ENCODE measurements around the gene DAAM2.

DNA sequence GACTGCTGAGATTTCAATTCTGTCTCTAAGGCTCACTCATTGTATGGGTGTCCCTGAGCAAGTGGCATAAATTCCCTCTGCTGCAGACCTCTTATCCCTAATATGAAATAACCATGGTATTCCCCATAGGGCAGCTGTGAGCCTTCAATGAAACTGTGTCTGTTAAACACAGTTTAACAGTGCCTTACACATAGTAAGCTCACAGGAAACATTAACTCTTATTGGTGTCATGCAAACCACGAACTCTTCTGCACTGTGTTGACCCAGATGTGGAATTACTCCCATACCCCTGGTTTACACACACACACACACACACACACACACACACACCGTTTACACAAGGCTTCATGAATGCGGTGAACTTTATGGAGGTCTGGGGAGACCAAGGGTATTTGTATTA is 23.2 kb downstream of the DAAM2 start:
- TF ChIP-seq EZH2 (IDR thresholded peaks at IDR 0.05; ENCODE audit: insufficient read depth, poor library complexity, severe bottlenecking) (no peak), EZH2phosphoT487 (IDR thresholded peaks at IDR 0.05; ENCODE audit: insufficient read depth, low read depth) (no peak)

Measured in GM23248 (cell line).